Motor neuron (in vitro differentiated cells): Measurements from ENCODE around the gene C1QTNF3. TPM values are rescaled to one million over a fixed set of nuclear protein-coding genes. Genes with fewer than 3 reads are reported as not detected.
A peak's percentile ranks its signal among the peaks of the same experiment; 100 is the strongest.
"Not testable (repeated sequence)": the region's sequence is repeated elsewhere in the genome, so short reads cannot be mapped to it uniquely, and the experiment has no call there.

ENCODE experiments used
- ATAC-seq, 8 experiments: fragments of 200-7000 bp; cut with Tn5 transposase; replicated peaks in 6 of 8; 2 replicates each; pipeline ENCODE4 v1.8.0; 2021; ENCODE audit warnings: mild to moderate bottlenecking in 8 of 8, moderate library complexity in 8 of 8
- H3K27ac ChIP-seq, 2 donors: fragments of 250-450 bp; sonication (Bioruptor Pico); 2 replicates each; pipeline ENCODE4 v1.9.0; 2021; ENCODE audit warnings: antibody characterized with exemption in 2 of 2, mild to moderate bottlenecking in 2 of 2, moderate library complexity in 1 of 2
- H3K4me1 ChIP-seq, 2 donors: fragments of 250-450 bp; sonication (Bioruptor Pico); replicated peaks in 1 of 2; 2 replicates each; pipeline ENCODE4 v1.6.1; 2021; ENCODE audit warnings: antibody characterized with exemption in 2 of 2, mild to moderate bottlenecking in 2 of 2, moderate library complexity in 1 of 2
- H3K4me3 ChIP-seq, 5 donors: fragments of 250-450 bp; sonication (Bioruptor Pico); 2 replicates each; pipeline ENCODE4 v1.9.0; 2021; ENCODE audit warnings: antibody characterized with exemption in 5 of 5, mild to moderate bottlenecking in 5 of 5, moderate library complexity in 4 of 5
- WGBS, 10 experiments: fragments of 450-650 bp; shearing (Covaris generic); methylation state at CpG; one replicate each; pipeline ENCODE4 v1.0.0; 2022; 5-methylcytosine and 5-hydroxymethylcytosine counted together
- in situ Hi-C, 9 experiments: fragments of 400-800 bp; cut with MboI; loops; one replicate each; pipeline ENCODE4 v1.15.0; 2021; ENCODE audit warnings: low sequenced_read_pairs in 9 of 9, low pct_unique_long_range_greater_than_20kb in 2 of 9; ENCODE audit not compliant: unreplicated experiment in 9 of 9
- total RNA-seq, 8 experiments: library from RNA; unstranded; fragments of 300-600 nt; gene quantifications; 2 replicates each; pipeline versions ENCODE4 v1.2.3 to v1.2.4, GENCODE V29; 2022

The C1QTNF3 gene
- total RNA-seq, 8 experiments from 2014 or later, result 0.66 to 19.0 (median 6.8) TPM

GRCh38 chr5:34045023-34045422 lies 2.0 kb upstream of the C1QTNF3 start:
- Histone ChIP-seq H3K4me1 (peaks cover 7 to 8% of the 10 kb centered on the region in 2 donors), H3K4me3 (no peak overlapping the region), H3K27ac (no peak overlapping the region)
- WGBS, 10 experiments, result 33 to 92% (median 73%) methylated on average over 1 to 3 of the region's 3 CpGs; no CpG with 5 or more reads in 4 of the 10 experiments
- ATAC-seq, result no peak
- in situ Hi-C loops, result no loop called here

GRCh38 chr5:34042321-34042720 lies 692 bp downstream of the C1QTNF3 start:
- H3K27ac ChIP-seq, result no peak overlapping the region
- 54 to 100% (median 83%) methylated on average over 1 to 6 of the region's 7 CpGs; no CpG with 5 or more reads in 2 of the 10 experiments for WGBS, 10 experiments
- in situ Hi-C loops, result no loop called here
- H3K4me3 ChIP-seq, result no peak overlapping the region
- peaks cover 7 to 8% of the 10 kb centered on the region in 2 donors for H3K4me1 ChIP-seq
- no peak for ATAC-seq

DNA sequence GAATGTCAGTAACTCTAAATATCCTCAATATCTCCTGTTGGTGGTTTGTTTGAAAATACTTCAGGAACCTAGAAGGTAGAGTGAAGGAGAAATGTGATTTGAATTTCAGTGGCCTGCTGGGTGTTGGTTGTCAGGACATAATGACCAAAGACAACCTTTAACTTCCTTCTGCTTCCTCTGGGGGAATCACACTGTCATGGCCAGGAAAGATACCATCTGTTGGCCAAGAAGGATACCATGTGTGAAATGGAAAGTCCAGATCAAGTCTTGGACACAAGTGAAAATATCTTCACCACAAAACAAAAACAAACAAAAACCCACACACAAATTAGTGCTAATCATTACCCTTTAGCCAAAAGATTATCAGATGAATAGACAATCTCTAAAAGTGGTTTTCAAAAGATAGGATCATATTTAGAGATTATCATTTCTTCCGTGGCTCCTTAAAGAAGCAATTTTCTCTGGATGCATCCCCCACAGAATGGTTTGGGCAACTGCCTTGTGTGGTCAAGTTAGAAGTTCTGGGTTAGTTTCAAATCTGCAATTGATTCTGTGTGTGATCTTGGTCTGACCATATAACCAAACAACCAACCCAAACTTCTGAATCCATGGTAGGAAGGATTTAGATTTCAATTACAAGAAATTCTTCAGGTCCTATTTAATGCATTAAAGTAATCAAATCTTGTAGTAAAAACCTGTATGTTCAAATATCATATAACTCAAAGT lies 1.6 kb downstream of the C1QTNF3 start:
- peaks cover 7 to 8% of the 10 kb centered on the region in 2 donors for H3K4me1 ChIP-seq
- 13 to 100% (median 84%) methylated on average over 1 of the region's 1 CpG; no CpG with 5 or more reads in 2 of the 10 experiments for WGBS, 10 experiments
- H3K4me3 ChIP-seq, result no peak overlapping the region
- ATAC-seq, result no peak
- no peak overlapping the region for H3K27ac ChIP-seq
- in situ Hi-C loops, result no loop called here

GRCh38 chr5:34040472-34040871 lies 2.5 kb downstream of the C1QTNF3 start:
- H3K4me3 ChIP-seq, result no peak overlapping the region
- ATAC-seq, result no peak
- in situ Hi-C loops, result no loop called here
- WGBS, 10 experiments, result no CpG with 5 or more reads among the region's 3 CpGs
- no peak overlapping the region for H3K27ac ChIP-seq
- peaks cover 7 to 8% of the 10 kb centered on the region in 2 donors for H3K4me1 ChIP-seq

GRCh38 chr5:34039398-34040157 lies 3.4 kb downstream of the C1QTNF3 start:
- Histone ChIP-seq H3K4me1 (peaks cover 7 to 8% of the 10 kb centered on the region in 2 donors), H3K27ac (no peak overlapping the region), H3K4me3 (no peak overlapping the region)
- peak in 2 of 8 experiments; percentile 73 to 75 for ATAC-seq
- in situ Hi-C loops, result no loop called here
- 45 to 98% (median 84%) methylated on average over 2 to 9 of the region's 10 CpGs; no CpG with 5 or more reads in 1 of the 10 experiments for WGBS, 10 experiments

GRCh38 chr5:34038838-34039237 lies 4.2 kb downstream of the C1QTNF3 start:
- Histone ChIP-seq H3K4me1 (peaks cover 7 to 8% of the 10 kb centered on the region in 2 donors), H3K27ac (no peak overlapping the region), H3K4me3 (no peak overlapping the region)
- no peak for ATAC-seq
- WGBS, 10 experiments, result 82 to 100% (median 99%) methylated on average over 1 to 4 of the region's 4 CpGs; no CpG with 5 or more reads in 2 of the 10 experiments
- in situ Hi-C loops, result no loop called here

DNA sequence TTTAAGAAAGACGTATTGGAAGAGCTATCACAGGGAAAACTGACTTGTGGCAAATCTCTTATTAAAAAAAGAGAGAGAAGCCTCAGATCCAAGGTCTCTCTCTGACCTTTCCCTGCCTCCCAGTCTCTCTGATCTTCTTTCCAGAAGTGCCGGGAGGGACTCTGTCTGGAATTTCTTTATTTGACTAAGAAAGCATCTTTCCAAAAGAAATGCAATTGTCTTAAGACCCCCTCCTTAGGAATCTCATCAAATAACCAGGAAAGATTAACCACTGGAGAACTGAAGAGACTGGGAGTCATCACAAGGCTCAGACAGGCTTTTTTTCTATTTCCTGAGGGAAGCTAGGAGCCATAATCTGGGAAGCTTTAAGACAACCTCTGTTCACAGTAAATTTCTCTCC lies 4.6 kb downstream of the C1QTNF3 start:
- Histone ChIP-seq H3K4me3 (no peak overlapping the region), H3K4me1 (peaks cover 6 to 7% of the 10 kb centered on the region in 2 donors), H3K27ac (no peak overlapping the region)
- 24 to 87% (median 76%) methylated on average over 1 to 2 of the region's 2 CpGs; no CpG with 5 or more reads in 2 of the 10 experiments for WGBS, 10 experiments
- ATAC-seq, result no peak
- in situ Hi-C loops, result no loop called here

DNA sequence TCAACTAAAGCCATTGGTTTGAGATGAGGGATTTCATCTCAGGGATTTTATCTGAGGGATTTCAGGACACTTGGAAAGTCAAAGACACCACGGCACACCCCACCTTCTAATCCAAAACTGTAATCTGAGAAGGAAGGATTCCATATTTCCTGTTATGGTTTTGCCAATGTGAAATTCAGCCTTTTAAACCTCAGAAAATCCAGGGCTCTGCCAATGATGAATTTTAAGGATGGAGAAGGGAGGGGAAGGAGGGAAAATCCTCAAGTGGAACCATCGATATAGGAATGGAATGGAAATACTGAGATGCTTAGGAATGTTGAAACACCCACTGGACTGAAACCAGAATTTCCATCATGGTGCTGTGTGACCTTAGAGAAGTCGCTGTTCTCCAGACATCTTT lies 5.3 kb downstream of the C1QTNF3 start:
- no peak overlapping the region for H3K4me3 ChIP-seq
- no peak overlapping the region for H3K27ac ChIP-seq
- 0 to 100% (median 62%) methylated on average over 1 to 3 of the region's 3 CpGs; no CpG with 5 or more reads in 2 of the 10 experiments for WGBS, 10 experiments
- in situ Hi-C loops, result no loop called here
- ATAC-seq, result no peak
- peaks cover 0 to 2% of the 10 kb centered on the region in 2 donors for H3K4me1 ChIP-seq

DNA sequence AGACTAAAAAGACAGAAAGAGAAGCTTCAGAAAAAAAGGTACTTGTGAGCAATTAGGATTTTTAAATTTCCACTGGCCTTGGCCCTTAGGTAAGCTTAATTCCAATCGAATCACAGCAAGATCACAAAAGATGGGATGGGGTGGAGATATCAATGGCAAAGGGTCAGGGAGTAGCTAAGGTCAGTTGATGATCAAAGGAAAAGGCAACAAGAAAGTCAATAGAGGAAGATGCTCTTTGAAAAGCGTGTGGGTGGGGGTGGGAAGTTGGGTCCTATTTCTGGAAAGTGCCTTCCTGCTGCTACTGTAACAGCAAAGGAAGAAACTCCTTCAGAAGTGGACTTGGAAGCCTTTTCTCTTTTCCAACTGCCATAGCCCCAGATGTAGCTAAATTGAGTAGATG lies 7.3 kb downstream of the C1QTNF3 start:
- H3K4me3 ChIP-seq, result no peak overlapping the region
- in situ Hi-C loops, result no loop called here
- no peak overlapping the region for H3K27ac ChIP-seq
- ATAC-seq, result no peak
- WGBS, 10 experiments, result 60 to 92% (median 75%) methylated on average over 1 to 2 of the region's 2 CpGs; no CpG with 5 or more reads in 4 of the 10 experiments
- H3K4me1 ChIP-seq, result no peaks in the 10 kb centered on the region

- 33 to 100% (median 96%) methylated on average over 1 to 3 of the region's 4 CpGs; no CpG with 5 or more reads in 3 of the 10 experiments for WGBS, 10 experiments
- in situ Hi-C loops, result no loop called here
- no peak for ATAC-seq
- Histone ChIP-seq H3K27ac (no peak overlapping the region), H3K4me3 (no peak overlapping the region), H3K4me1 (no peaks in the 10 kb centered on the region)
Observed at GRCh38 chr5:34034534-34035327, 8.3 kb downstream of the C1QTNF3 start.

- no peak for ATAC-seq
- Histone ChIP-seq H3K4me3 (no peak overlapping the region), H3K4me1 (no peaks in the 10 kb centered on the region), H3K27ac (no peak overlapping the region)
- in situ Hi-C loops, result no loop called here
- WGBS, 10 experiments, result 78 to 100% (median 90%) methylated on average over 1 to 3 of the region's 3 CpGs; no CpG with 5 or more reads in 1 of the 10 experiments
Observed at GRCh38 chr5:34031966-34032365, 11.0 kb downstream of the C1QTNF3 start.

DNA sequence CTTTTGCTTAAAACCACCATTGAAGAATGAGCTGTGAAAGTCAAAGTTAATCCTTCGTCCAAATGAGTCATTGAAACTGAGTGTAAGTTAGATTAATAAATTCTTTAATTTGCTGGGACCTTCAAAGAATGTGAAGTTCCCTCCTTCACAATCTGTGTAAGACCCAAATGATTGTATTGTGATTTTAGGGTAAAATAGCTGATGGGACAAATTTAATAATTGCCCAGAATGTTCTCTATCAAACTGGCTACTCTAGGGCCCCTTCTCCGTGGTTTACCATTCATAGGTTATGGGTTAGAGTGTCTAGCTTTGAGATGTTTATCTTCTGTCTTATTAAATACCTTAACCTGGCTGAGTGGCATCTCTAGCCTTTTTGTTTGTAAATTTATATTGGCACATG lies 11.9 kb downstream of the C1QTNF3 start:
- in situ Hi-C loops, result no loop called here
- H3K4me3 ChIP-seq, result no peak overlapping the region
- H3K4me1 ChIP-seq, result no peaks in the 10 kb centered on the region
- 71 to 100% (median 98%) methylated on average over 1 to 2 of the region's 2 CpGs for WGBS, 10 experiments
- ATAC-seq, result no peak
- no peak overlapping the region for H3K27ac ChIP-seq

GRCh38 chr5:34030585-34030984 lies 12.4 kb downstream of the C1QTNF3 start:
- ATAC-seq, H3K4me3 ChIP-seq, in situ Hi-C loops, H3K27ac ChIP-seq, H3K4me1 ChIP-seq: not testable (repeated sequence)
- 50 to 100% (median 90%) methylated on average over 1 to 2 of the region's 2 CpGs for WGBS, 10 experiments
